GM19395 (cell line): Measurements from ENCODE around the gene IL7R.
A peak's percentile ranks its signal among the peaks of the same experiment; 100 is the strongest.

ENCODE experiments used
- ATAC-seq: cut with Tn5 transposase; IDR thresholded peaks from one replicate; pipeline ENCODE4 v1.9.1; 2021; ENCODE audit warnings: mild to moderate bottlenecking, moderate library complexity; ENCODE audit not compliant: unreplicated experiment

IL7R gene

DNA sequence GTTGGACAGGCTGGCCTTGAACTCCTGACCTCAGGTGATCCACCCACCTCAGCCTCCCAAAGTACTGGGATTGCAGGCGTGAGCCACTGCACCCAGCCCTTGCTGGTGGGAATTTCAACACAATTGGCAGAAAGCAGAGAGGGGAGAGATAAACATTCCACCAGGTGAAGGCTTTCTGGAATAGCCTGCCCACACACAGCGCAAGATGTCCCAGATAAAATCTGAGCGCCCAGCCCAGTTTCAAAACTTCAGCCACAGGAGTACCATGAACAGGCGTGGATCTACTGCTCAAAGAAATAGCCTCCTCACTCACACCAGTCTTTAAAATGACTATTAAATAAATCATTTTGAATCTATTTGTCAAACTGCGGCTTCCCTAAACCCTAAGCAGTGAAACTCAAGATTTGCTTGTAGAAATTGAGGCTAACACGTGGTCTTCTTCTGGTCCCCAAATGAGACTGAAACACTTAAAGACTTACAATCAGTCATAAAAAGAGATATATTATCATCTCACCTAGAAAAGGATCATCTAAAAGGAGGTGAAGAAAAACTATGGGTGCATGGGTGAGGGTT is 47.0 kb downstream of the IL7R start:
- no peak for ATAC-seq

- ATAC-seq = peak; percentile 80
These were observed 47.9 kb downstream of the IL7R start for GRCh38 chr5:35904443-35905132.

DNA sequence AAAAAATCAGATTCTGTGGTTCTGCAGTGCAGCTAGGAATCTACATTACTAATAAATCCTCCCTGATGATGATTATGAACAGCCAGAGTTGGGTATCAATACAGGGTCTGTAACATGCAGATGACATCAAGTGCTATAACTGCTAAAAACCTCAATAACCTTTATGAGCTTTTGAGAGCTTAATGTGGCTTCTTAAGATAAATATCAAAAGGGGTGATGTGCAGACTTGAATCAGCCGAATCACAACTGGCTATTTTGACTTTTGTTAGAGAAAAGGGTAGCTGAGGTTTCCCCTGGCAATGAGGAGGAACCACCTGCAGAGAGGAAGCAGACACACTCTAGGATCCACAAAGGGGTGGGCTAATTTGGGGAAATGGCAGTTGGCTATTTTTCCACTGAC is 51.5 kb downstream of the IL7R start:
- ATAC-seq = no peak

- ATAC-seq = no peak
These were observed 52.1 kb downstream of the IL7R start for GRCh38 chr5:35908814-35909213.

GRCh38 chr5:35919191-35919590 is 62.5 kb downstream of the IL7R start:
- ATAC-seq = no peak

DNA sequence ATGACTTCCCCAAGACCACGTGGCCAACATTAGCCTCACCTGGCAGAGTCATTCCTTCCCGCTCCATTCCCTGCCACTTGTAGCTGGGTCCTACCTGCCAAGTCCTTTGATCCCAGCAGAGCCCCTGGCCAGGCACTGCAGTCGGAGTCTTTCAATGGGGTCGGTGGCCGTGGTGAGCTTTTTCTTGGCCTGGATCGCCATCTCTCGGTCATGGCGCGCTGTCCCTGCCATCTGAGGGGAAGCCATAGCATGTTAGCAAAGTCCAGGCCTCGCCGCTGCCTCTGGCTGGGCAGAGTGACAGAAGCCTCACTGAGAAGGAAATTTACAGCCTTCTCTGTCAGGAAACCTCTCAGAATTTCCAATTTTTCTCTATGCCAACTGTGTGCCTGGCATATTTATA is 64.2 kb downstream of the IL7R start:
- ATAC-seq = no peak

DNA sequence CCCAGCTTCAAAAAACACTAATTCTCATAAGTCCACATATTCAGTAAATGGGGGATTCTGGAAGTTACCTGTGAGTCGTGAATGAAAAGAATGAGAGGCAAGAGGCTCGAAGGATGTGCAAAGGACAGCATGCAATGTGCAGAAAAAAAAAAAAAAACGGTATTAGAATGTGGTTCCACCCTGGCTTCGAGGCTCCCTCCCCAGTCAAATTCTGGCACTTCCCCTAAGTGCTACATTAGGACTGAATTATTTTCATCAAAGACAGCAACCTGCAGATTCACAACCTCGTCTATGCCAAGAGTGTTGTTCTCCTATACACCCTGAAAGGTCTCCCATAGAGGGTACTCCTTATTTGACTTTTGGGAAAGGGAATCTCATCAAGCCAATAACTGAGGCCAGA is 65.2 kb downstream of the IL7R start:
- ATAC-seq = no peak

DNA sequence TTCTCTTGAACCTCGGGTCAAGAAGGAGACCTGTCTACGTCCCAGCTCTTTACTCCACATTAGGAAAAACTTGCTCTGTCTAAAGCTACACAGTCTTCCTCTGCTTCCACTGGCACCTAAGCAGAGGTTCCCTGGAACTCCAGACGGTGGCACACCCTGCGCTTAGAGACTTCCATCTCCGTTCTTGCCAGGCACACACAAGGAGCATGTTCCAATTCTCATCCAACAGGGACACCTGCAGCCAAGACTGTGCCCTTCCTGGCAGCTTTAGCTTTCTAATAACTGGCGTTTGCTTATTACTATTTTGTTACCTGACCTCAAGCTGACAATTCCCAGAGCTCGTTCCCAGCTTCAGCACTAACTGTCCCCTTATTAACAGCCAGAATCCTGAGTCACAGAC is 65.8 kb downstream of the IL7R start:
- ATAC-seq = no peak

DNA sequence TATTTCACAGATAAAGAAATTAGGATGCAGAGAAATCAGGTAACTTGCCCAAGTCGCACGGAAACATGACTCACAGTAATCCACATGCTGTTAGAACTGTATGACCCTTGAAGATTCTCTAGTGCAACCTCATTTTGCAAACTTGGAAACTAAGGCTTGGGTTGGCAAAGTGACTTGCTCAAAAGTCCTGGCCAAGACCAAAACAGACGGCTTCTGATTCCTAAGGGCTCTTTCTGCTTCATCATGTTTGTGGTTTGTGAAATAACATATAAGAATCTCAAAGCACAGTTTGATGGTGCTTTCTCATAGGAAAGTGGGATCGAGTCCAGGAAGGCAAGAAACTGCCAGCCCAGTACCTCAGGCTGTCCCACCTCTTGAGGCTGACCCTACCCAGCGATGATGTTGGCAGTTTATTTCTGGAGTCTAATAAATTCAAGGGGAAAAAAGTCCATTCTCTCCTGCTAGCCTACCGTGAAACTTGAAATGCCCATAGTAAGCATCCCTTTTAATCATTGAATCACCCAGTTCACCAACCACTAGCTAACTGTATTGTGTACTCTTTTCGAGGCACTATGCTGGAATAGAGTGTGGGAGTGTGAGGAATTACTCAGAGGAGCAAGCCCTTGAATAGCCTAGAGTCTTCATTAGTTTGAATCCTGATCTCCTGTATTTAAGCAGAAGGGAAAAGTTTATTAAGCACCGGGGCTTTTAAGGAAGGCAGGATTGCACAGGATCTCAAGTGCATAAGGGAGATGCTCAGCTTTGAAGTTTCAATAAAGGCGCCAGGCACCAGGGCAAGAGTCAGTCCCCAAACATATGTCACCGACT is 67.6 kb downstream of the IL7R start:
- ATAC-seq = no peak

DNA sequence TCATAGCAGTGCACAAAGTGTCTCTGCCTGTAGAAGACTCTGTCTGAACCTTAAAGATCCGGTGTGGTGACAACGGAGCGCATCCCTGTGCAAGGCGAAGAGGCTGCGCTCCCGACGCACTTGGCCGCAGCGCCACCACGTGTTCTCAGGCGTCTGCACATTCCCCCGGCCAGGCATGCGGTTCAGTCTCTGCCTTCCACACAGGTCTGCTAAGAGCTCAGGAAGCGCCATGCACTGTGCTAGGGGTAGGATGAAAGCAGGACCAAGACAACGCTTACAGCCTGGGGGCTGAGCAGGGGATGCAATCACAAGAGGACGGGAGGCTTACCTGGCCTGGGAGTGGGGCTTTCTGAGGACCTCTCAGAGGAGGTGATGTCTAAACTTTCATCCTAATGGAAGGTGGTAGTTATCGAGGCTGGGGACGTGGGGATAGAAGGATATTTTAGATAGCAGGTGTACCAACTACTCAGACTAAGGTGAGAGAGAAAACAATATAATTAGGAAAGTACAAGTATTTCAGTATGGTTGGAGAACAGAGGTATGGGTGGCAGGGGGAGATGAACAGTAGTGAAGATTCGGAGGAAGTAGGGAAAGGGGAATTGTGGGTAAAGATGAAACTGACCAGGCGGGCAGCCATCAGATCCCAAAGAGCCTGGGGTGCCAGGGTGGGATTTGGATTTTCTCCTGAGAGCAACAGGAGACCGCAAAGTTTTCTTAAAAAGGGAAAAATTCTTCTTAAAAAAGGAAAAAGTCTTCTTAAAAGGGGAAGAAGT is 68.4 kb downstream of the IL7R start:
- peak; percentile 83 for ATAC-seq

DNA sequence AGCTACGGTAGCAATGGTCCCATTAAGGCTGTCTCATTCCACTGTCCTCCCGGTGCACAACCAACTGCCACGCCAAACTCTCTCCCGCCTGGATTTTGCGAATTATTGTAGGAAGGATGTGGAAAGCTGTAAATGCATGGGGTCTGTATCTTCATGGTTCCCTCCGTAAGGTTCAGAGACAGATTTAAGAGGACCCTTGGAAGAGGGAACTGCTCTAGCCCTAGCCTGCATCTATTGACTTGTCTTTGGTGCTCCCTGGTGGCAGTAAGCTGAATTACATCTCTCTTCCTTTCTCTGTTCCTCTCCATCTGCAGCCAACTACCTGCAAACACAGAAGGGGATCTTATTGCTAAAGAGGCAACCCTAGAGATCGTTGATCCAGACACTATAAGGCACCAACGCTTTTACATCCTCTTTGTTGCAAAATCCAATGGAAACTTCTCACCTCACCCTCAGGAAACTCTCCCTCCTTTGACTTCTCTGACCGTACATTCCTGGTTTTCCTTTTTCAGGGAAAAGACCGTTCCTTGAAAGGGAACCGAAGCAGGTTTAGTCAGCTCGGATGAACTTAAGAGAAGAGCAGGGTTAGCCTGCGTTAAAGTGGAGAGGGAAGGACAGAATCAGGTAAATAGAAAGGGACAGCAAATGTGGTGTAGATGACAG is 69.8 kb downstream of the IL7R start:
- ATAC-seq = peak; percentile 79
